ENCODE results near the gene CEP78. TPM values are rescaled to one million over a fixed set of nuclear protein-coding genes. Genes with fewer than 3 reads are reported as not detected.

CEP78 gene
- total RNA-seq, result 1 to 10 TPM; 2.6 to 5.7 (median 3.2) TPM
- 1 to 10 TPM; 1.7 to 3.5 TPM for polyA plus RNA-seq
- long read RNA-seq, donor 1, full-length matches to known transcripts, result 5 of 9 reads
- long read RNA-seq, donor 1, partial matches to known transcripts, result 1 of 9 reads
- long read RNA-seq, donor 1, other reads (novel, unspliced or antisense), result 3 of 9 reads
- long read RNA-seq, donor 2, full-length matches to known transcripts, result 3 of 3 reads
- long read RNA-seq, donor 2, partial matches to known transcripts, result 0 of 3 reads
- long read RNA-seq, donor 2, other reads (novel, unspliced or antisense), result 0 of 3 reads
- long read RNA-seq, donor 3, full-length matches to known transcripts, result 6 of 12 reads
- long read RNA-seq, donor 3, partial matches to known transcripts, result 3 of 12 reads
- long read RNA-seq, donor 3, other reads (novel, unspliced or antisense), result 3 of 12 reads

GRCh38 chr9:78235762-78236550 lies at the start of gene CEP78:
TSS of gene CEP78 (plus strand) at chr9:78236075. CDS start at chr9:78236351, 276 bp downstream.
- H3K27ac ChIP-seq, result peak within 1 kb of the TSS in 9 of 10 donors; percentile 51 to 85 (median 75)
- H3K27me3 ChIP-seq, result no peaks in the 10 kb centered on the region
- no peak for TF ChIP-seq CTCF (IDR thresholded peaks at IDR 0.05)
- H3K4me1 ChIP-seq, result peaks cover 0 to 20% (median 6%) of the 10 kb centered on the region in 9 donors
- intact Hi-C loops (cut with DNase I), result no loop called here
- ATAC-seq (peak; percentile 98 to 100 (median 100)), DNase-seq (peak; percentile 89 to 91)
- peaks cover 0 to 14% (median 0%) of the 10 kb centered on the region in 9 donors for H3K36me3 ChIP-seq
- WGBS, 2 donors, result 0% methylated on average over 82 to 87 of the region's 87 CpGs
- H3K4me3 ChIP-seq, result peak within 1 kb of the TSS; percentile 67 to 88 (median 82)
- no peaks in the 10 kb centered on the region for H3K9me3 ChIP-seq

GRCh38 chr9:78187763-78188484 lies 48.0 kb upstream of the CEP78 start:
- Histone ChIP-seq H3K36me3 (no peaks in the 10 kb centered on the region), H3K27me3 (peaks cover 0 to 5% (median 0%) of the 10 kb centered on the region in 7 donors), H3K4me1 (peaks cover 0 to 27% (median 0%) of the 10 kb centered on the region in 9 donors), H3K4me3 (no peak overlapping the region), H3K9me3 (no peaks in the 10 kb centered on the region), H3K27ac (peak overlapping the region in 1 of 10 donors; percentile 2)
- DNase-seq (peak in 1 of 2 donors; percentile 28), ATAC-seq (no peak)
- intact Hi-C loops (cut with DNase I), result no loop called here
- TF ChIP-seq CTCF (IDR thresholded peaks at IDR 0.05), result no peak
- WGBS, 2 donors, result 73 to 75% methylated on average over 5 of the region's 5 CpGs

- no peak for ATAC-seq
- WGBS, 2 donors, result 89% methylated on average over 1 of the region's 1 CpG
- Histone ChIP-seq H3K27me3 (peaks cover 0 to 5% (median 0%) of the 10 kb centered on the region in 7 donors), H3K27ac (peak overlapping the region in 1 of 10 donors; percentile 28), H3K4me3 (no peak overlapping the region), H3K36me3 (no peaks in the 10 kb centered on the region), H3K4me1 (peaks cover 0 to 27% (median 0%) of the 10 kb centered on the region in 9 donors), H3K9me3 (no peaks in the 10 kb centered on the region)
- DNase-seq, result no peak
- no peak for TF ChIP-seq CTCF (IDR thresholded peaks at IDR 0.05)
- intact Hi-C loops (cut with DNase I), result no loop called here
These were observed 47.3 kb upstream of the CEP78 start for GRCh38 chr9:78188594-78188993.

GRCh38 chr9:78189001-78189400 lies 46.9 kb upstream of the CEP78 start:
- no peaks in the 10 kb centered on the region for H3K9me3 ChIP-seq
- peaks cover 0 to 5% (median 0%) of the 10 kb centered on the region in 7 donors for H3K27me3 ChIP-seq
- whole genome bisulfite sequencing, 2 donors, result 77 to 83% methylated on average over 5 of the region's 5 CpGs
- H3K27ac ChIP-seq, result peak overlapping the region in 1 of 10 donors; percentile 28
- no peak for TF ChIP-seq CTCF (IDR thresholded peaks at IDR 0.05)
- H3K36me3 ChIP-seq, result no peaks in the 10 kb centered on the region
- H3K4me1 ChIP-seq, result peaks cover 0 to 27% (median 0%) of the 10 kb centered on the region in 9 donors
- intact Hi-C loops (cut with DNase I), result no loop called here
- DNase-seq, result no peak
- H3K4me3 ChIP-seq, result no peak overlapping the region
- ATAC-seq, result no peak

All from heart right ventricle (tissue), 16 donors.